ENCODE results near the gene WDR18. TPM values are rescaled to one million over a fixed set of nuclear protein-coding genes. Genes with fewer than 3 reads are reported as not detected.

WDR18 gene
- total RNA-seq, 1 experiment from 2014 or later: 96.8 TPM

GRCh38 chr19:1009041-1009980 lies 25.2 kb downstream of the WDR18 start:
- TSS peak; percentile 94 for BruUV-seq (replicated peaks)
- ChIA-PET POLR2A (interaction anchor here (0.5 kb wide), 1 partner anchor 56 kb away, joined by 4 read pairs; no protein-coding TSS in a partner anchor), CTCF (interaction anchor here (0.6 kb wide), 1 partner anchor 8 kb away, joined by 3 read pairs; no protein-coding TSS in a partner anchor)
- H3K27me3 Mint-ChIP-seq (ENCODE audit: insufficient read depth, unreplicated experiment): no peaks in the 10 kb centered on the region
- H3K4me3 Mint-ChIP-seq (ENCODE audit: unreplicated experiment): no peak overlapping the region
- no peaks in the 10 kb centered on the region for H3K9me3 Mint-ChIP-seq (ENCODE audit: unreplicated experiment)
- H3K36me3 ChIP-seq (ENCODE audit: control insufficient read depth, insufficient read depth, low read length): no peaks in the 10 kb centered on the region; the same call in 1 of the 2 replicates
- no peak overlapping the region for H3K27ac Mint-ChIP-seq (ENCODE audit: unreplicated experiment)
- no peaks in the 10 kb centered on the region for H3K27me3 ChIP-seq (replicated peaks; ENCODE audit: control insufficient read depth, insufficient read depth, low read length)
- no peaks in the 10 kb centered on the region for H3K9me3 ChIP-seq
- no peaks in the 10 kb centered on the region for H3K4me1 ChIP-seq
- no peak overlapping the region for H3K4me3 ChIP-seq (ENCODE audit: low read depth, low read length)
- intact Hi-C loops (cut with micrococcal nuclease; ENCODE audit: unreplicated experiment): no loop called here
- DNase-seq: no peak
- no peak for TF ChIP-seq CTCF (IDR thresholded peaks at IDR 0.05; ENCODE audit: insufficient read depth in 1 of 2, low read depth in 1 of 2, low read length in 1 of 2, severe bottlenecking in 1 of 2, unreplicated experiment in 1 of 2)
- H3K4me1 Mint-ChIP-seq (ENCODE audit: low read depth, unreplicated experiment): no peaks in the 10 kb centered on the region
- peaks cover 34% of the 10 kb centered on the region for H3K36me3 Mint-ChIP-seq (ENCODE audit: insufficient read depth, unreplicated experiment)

- Mint-ChIP-seq H3K36me3 (ENCODE audit: insufficient read depth, unreplicated experiment) (peaks cover 30% of the 10 kb centered on the region), H3K4me3 (ENCODE audit: unreplicated experiment) (no peak overlapping the region), H3K9me3 (ENCODE audit: unreplicated experiment) (no peaks in the 10 kb centered on the region), H3K27me3 (ENCODE audit: insufficient read depth, unreplicated experiment) (no peaks in the 10 kb centered on the region), H3K4me1 (ENCODE audit: low read depth, unreplicated experiment) (no peaks in the 10 kb centered on the region), H3K27ac (ENCODE audit: unreplicated experiment) (no peak overlapping the region)
- Histone ChIP-seq H3K27me3 (replicated peaks; ENCODE audit: control insufficient read depth, insufficient read depth, low read length) (no peaks in the 10 kb centered on the region), H3K4me3 (ENCODE audit: low read depth, low read length) (no peak overlapping the region), H3K36me3 (ENCODE audit: control insufficient read depth, insufficient read depth, low read length) (no peaks in the 10 kb centered on the region; the same call in 1 of the 2 replicates), H3K9me3 (no peaks in the 10 kb centered on the region), H3K4me1 (no peaks in the 10 kb centered on the region)
- ChIA-PET CTCF (interaction anchor here (0.6 kb wide), 1 partner anchor 9 kb away, joined by 3 read pairs; no protein-coding TSS in a partner anchor), POLR2A (interaction anchor here (0.5 kb wide), 1 partner anchor 55 kb away, joined by 4 read pairs; no protein-coding TSS in a partner anchor)
- no peak for TF ChIP-seq CTCF (IDR thresholded peaks at IDR 0.05; ENCODE audit: insufficient read depth in 1 of 2, low read depth in 1 of 2, low read length in 1 of 2, severe bottlenecking in 1 of 2, unreplicated experiment in 1 of 2)
- intact Hi-C loops (cut with micrococcal nuclease; ENCODE audit: unreplicated experiment): no loop called here
- DNase-seq: no peak
- BruUV-seq (replicated peaks): no TSS peak
Measured at GRCh38 chr19:1009981-1010538, 25.9 kb downstream of the WDR18 start.

- Histone ChIP-seq H3K9me3 (no peaks in the 10 kb centered on the region), H3K4me1 (no peaks in the 10 kb centered on the region), H3K27me3 (replicated peaks; ENCODE audit: control insufficient read depth, insufficient read depth, low read length) (no peaks in the 10 kb centered on the region), H3K36me3 (ENCODE audit: control insufficient read depth, insufficient read depth, low read length) (no peaks in the 10 kb centered on the region; the same call in 1 of the 2 replicates), H3K4me3 (ENCODE audit: low read depth, low read length) (no peak overlapping the region)
- DNase-seq: no peak
- BruUV-seq (replicated peaks): no TSS peak
- intact Hi-C loops (cut with micrococcal nuclease; ENCODE audit: unreplicated experiment): no loop called here
- H3K4me3 Mint-ChIP-seq (ENCODE audit: unreplicated experiment): no peak overlapping the region
- H3K27ac Mint-ChIP-seq (ENCODE audit: unreplicated experiment): no peak overlapping the region
- H3K9me3 Mint-ChIP-seq (ENCODE audit: unreplicated experiment): no peaks in the 10 kb centered on the region
- ChIA-PET POLR2A (no interaction called here), CTCF (no interaction called here)
- no peaks in the 10 kb centered on the region for H3K27me3 Mint-ChIP-seq (ENCODE audit: insufficient read depth, unreplicated experiment)
- no peak for TF ChIP-seq CTCF (IDR thresholded peaks at IDR 0.05; ENCODE audit: insufficient read depth in 1 of 2, low read depth in 1 of 2, low read length in 1 of 2, severe bottlenecking in 1 of 2, unreplicated experiment in 1 of 2)
- H3K4me1 Mint-ChIP-seq (ENCODE audit: low read depth, unreplicated experiment): no peaks in the 10 kb centered on the region
- peaks cover 26% of the 10 kb centered on the region for H3K36me3 Mint-ChIP-seq (ENCODE audit: insufficient read depth, unreplicated experiment)
Measured at GRCh38 chr19:1010586-1011510, 26.7 kb downstream of the WDR18 start.
